Muscle of leg (tissue), 11 donors: ENCODE measurements around the gene TMEM101. TPM values are rescaled to one million over a fixed set of nuclear protein-coding genes. Genes with fewer than 3 reads are reported as not detected.
"Not testable (repeated sequence)": the region's sequence is repeated elsewhere in the genome, so short reads cannot be mapped to it uniquely, and the experiment has no call there.

ENCODE experiments used
- DNase-seq: peaks from one replicate; pipeline ENCODE4 v3.0.0; 2013
- H3K27ac ChIP-seq: one replicate; pipeline ENCODE4 v1.5.1; 2013; ENCODE audit warnings: mild to moderate bottlenecking, low read length, control low read depth
- H3K27me3 ChIP-seq: one replicate; pipeline ENCODE4 v1.6.1; 2013; ENCODE audit warnings: low read length; ENCODE audit not compliant: control insufficient read depth, insufficient read depth
- H3K36me3 ChIP-seq: one replicate; pipeline ENCODE4 v1.6.1; 2013; ENCODE audit warnings: low read length; ENCODE audit not compliant: control insufficient read depth, insufficient read depth
- H3K4me1 ChIP-seq: one replicate; pipeline ENCODE4 v1.6.1; 2013; ENCODE audit warnings: low read length; ENCODE audit not compliant: control insufficient read depth, insufficient read depth
- H3K4me3 ChIP-seq: one replicate; pipeline ENCODE4 v1.5.1; 2013; ENCODE audit warnings: low read length, control low read depth
- H3K9me3 ChIP-seq: replicated peaks from 2 replicates; pipeline ENCODE4 v1.6.1; 2013; ENCODE audit warnings: low read depth, low read length; ENCODE audit not compliant: control insufficient read depth
- WGBS: methylation state at CpG from one replicate; pipeline ENCODE4 v1.1.5; 2013; ENCODE audit warnings: missing lambda C conversion rate; ENCODE audit not compliant: insufficient coverage; 5-methylcytosine and 5-hydroxymethylcytosine counted together
- polyA plus RNA-seq, 8 donors: library from polyadenylated mRNA; unstranded; fragments of 120-200 nt; gene quantifications; one replicate each; pipeline versions ENCODE4 v1.2.1 to v1.2.3, GENCODE V29; 2013; ENCODE audit warnings: inconsistent platforms in 1 of 8, low replicate concordance in 1 of 8; ENCODE audit not compliant: insufficient read length in 8 of 8, insufficient read depth in 1 of 8
- total RNA-seq: library from RNA; stranded (reverse); fragments of 120-200 nt; gene quantifications from one replicate; pipeline ENCODE4 v1.2.4, GENCODE V29; 2013

TMEM101 gene
- total and polyA plus RNA-seq, 9 donors, result 28.6 to 39.7 (median 32.2) TPM

- H3K36me3 ChIP-seq, result no peaks in the 10 kb centered on the region
- peaks cover 46% of the 10 kb centered on the region for H3K27me3 ChIP-seq
- no peaks in the 10 kb centered on the region for H3K4me1 ChIP-seq
- no peak overlapping the region for H3K4me3 ChIP-seq
- no peaks in the 10 kb centered on the region for H3K9me3 ChIP-seq
- no peak overlapping the region for H3K27ac ChIP-seq
- WGBS, result 90% methylated on average over 2 of the region's 2 CpGs
- DNase-seq, result no peak
These were observed 36.7 kb downstream of the TMEM101 start for GRCh38 chr17:43978078-43978477.

GRCh38 chr17:43976963-43977837 is 37.6 kb downstream of the TMEM101 start:
- H3K36me3 ChIP-seq, result no peaks in the 10 kb centered on the region
- DNase-seq, result no peak
- WGBS, result 71% methylated on average over 7 of the region's 9 CpGs
- no peaks in the 10 kb centered on the region for H3K9me3 ChIP-seq
- peaks cover 37% of the 10 kb centered on the region for H3K27me3 ChIP-seq
- H3K4me3 ChIP-seq, result no peak overlapping the region
- no peaks in the 10 kb centered on the region for H3K4me1 ChIP-seq
- H3K27ac ChIP-seq, result no peak overlapping the region

GRCh38 chr17:43975898-43976297 is 38.9 kb downstream of the TMEM101 start:
- no CpG with 5 or more reads among the region's 27 CpGs for WGBS
- no peaks in the 10 kb centered on the region for H3K9me3 ChIP-seq

GRCh38 chr17:43974382-43975266 is 40.1 kb downstream of the TMEM101 start:
- 15% methylated on average over 5 of the region's 14 CpGs for WGBS
- H3K9me3 ChIP-seq, result no peaks in the 10 kb centered on the region
- H3K27me3 ChIP-seq, result peaks cover 32% of the 10 kb centered on the region
- DNase-seq, result no peak
- H3K36me3 ChIP-seq, result no peaks in the 10 kb centered on the region
- H3K4me3 ChIP-seq, result no peak overlapping the region
- H3K27ac ChIP-seq, result no peak overlapping the region
- no peaks in the 10 kb centered on the region for H3K4me1 ChIP-seq

More at GRCh38 chr17:43975898-43976297, 38.9 kb downstream of the TMEM101 start:
- Histone ChIP-seq H3K36me3 (no peaks in the 10 kb centered on the region), H3K27ac (no peak overlapping the region), H3K4me3 (no peak overlapping the region), H3K4me1 (no peaks in the 10 kb centered on the region), H3K27me3 (peaks cover 33% of the 10 kb centered on the region)
- DNase-seq, result no peak

GRCh38 chr17:43972444-43973212 is 42.1 kb downstream of the TMEM101 start:
- H3K9me3 ChIP-seq, DNase-seq, H3K4me1 ChIP-seq, H3K27ac ChIP-seq, H3K4me3 ChIP-seq, H3K36me3 ChIP-seq: not testable (repeated sequence)
- peaks cover 21% of the 10 kb centered on the region for H3K27me3 ChIP-seq
- 85% methylated on average over 19 of the region's 22 CpGs for WGBS

GRCh38 chr17:43971436-43971835 is 43.3 kb downstream of the TMEM101 start:
- no CpG with 5 or more reads among the region's 2 CpGs for WGBS
- DNase-seq, H3K36me3 ChIP-seq, H3K4me1 ChIP-seq, H3K9me3 ChIP-seq, H3K27ac ChIP-seq, H3K4me3 ChIP-seq: not testable (repeated sequence)
- peaks cover 16% of the 10 kb centered on the region for H3K27me3 ChIP-seq

- H3K4me1 ChIP-seq, result no peaks in the 10 kb centered on the region
- peaks cover 16% of the 10 kb centered on the region for H3K27me3 ChIP-seq
- no peak for DNase-seq
- 58% methylated on average over 1 of the region's 4 CpGs for WGBS
- H3K9me3 ChIP-seq, result no peaks in the 10 kb centered on the region
- H3K4me3 ChIP-seq, result no peak overlapping the region
- no peak overlapping the region for H3K27ac ChIP-seq
- H3K36me3 ChIP-seq, result no peaks in the 10 kb centered on the region
These were observed 44.4 kb downstream of the TMEM101 start for GRCh38 chr17:43970366-43970765.

GRCh38 chr17:43967251-43967875 is 47.4 kb downstream of the TMEM101 start:
- WGBS, result 50% methylated on average over 2 of the region's 9 CpGs
- Histone ChIP-seq H3K4me1 (no peaks in the 10 kb centered on the region), H3K27me3 (peaks cover 10% of the 10 kb centered on the region), H3K36me3 (no peaks in the 10 kb centered on the region), H3K9me3 (no peaks in the 10 kb centered on the region), H3K27ac (no peak overlapping the region), H3K4me3 (no peak overlapping the region)
- DNase-seq, result no peak

- Histone ChIP-seq H3K9me3 (no peaks in the 10 kb centered on the region), H3K36me3 (no peaks in the 10 kb centered on the region), H3K27me3 (peaks cover 15% of the 10 kb centered on the region), H3K4me3 (no peak overlapping the region), H3K4me1 (no peaks in the 10 kb centered on the region), H3K27ac (no peak overlapping the region)
- no peak for DNase-seq
- no CpG with 5 or more reads among the region's 3 CpGs for WGBS
These were observed 48.5 kb downstream of the TMEM101 start for GRCh38 chr17:43966276-43966675.
